Activated naive CD4-positive, alpha-beta T cell treated with anti-CD3 and anti-CD28 coated beads for 36 hours (primary cell): ENCODE measurements around the gene RABEP1. TPM values are rescaled to one million over a fixed set of nuclear protein-coding genes. Genes with fewer than 3 reads are reported as not detected.
A peak's percentile ranks its signal among the peaks of the same experiment; 100 is the strongest.

Experiments used
- CTCF ChIA-PET: fragments of 350-600 bp; sonication (Branson Sonifier 250); formaldehyde crosslinking; loops from one replicate; lab custom pipeline; 2021; ENCODE audit warnings: antibody characterized with exemption; lab: Charles Lee
- DNase-seq: peaks from one replicate; pipeline ENCODE4 v3.0.0-alpha.2; 2020
- H3K27ac Mint-ChIP-seq: one replicate; pipeline ENCODE4 v1.8.0; 2021; ENCODE audit warnings: mild to moderate bottlenecking, mixed read lengths
- H3K27me3 Mint-ChIP-seq: one replicate; pipeline ENCODE4 v1.8.0; 2021; ENCODE audit warnings: low read depth, mixed read lengths
- H3K36me3 Mint-ChIP-seq: one replicate; pipeline ENCODE4 v1.8.0; 2021; ENCODE audit warnings: low read depth, mixed read lengths
- H3K4me1 Mint-ChIP-seq: one replicate; pipeline ENCODE4 v1.8.0; 2021; ENCODE audit warnings: low read depth, mixed read lengths
- H3K4me3 Mint-ChIP-seq: one replicate; pipeline ENCODE4 v1.8.0; 2021; ENCODE audit warnings: mild to moderate bottlenecking, moderate library complexity, mixed read lengths
- H3K9me3 Mint-ChIP-seq: one replicate; pipeline ENCODE4 v1.8.0; 2021; ENCODE audit warnings: mixed read lengths
- intact Hi-C: fragments of 100-400 bp; cut with micrococcal nuclease; formaldehyde crosslinking; loops from one replicate; pipeline ENCODE4 v1.15.1; 2023
- total RNA-seq, 2 experiments: library from RNA; stranded (reverse); gene quantifications; one replicate each; pipeline ENCODE4 v1.2.3, GENCODE V29; 2021

The RABEP1 gene
- total RNA-seq, 2 experiments from 2014 or later, result 57.9 to 59.3 TPM

DNA sequence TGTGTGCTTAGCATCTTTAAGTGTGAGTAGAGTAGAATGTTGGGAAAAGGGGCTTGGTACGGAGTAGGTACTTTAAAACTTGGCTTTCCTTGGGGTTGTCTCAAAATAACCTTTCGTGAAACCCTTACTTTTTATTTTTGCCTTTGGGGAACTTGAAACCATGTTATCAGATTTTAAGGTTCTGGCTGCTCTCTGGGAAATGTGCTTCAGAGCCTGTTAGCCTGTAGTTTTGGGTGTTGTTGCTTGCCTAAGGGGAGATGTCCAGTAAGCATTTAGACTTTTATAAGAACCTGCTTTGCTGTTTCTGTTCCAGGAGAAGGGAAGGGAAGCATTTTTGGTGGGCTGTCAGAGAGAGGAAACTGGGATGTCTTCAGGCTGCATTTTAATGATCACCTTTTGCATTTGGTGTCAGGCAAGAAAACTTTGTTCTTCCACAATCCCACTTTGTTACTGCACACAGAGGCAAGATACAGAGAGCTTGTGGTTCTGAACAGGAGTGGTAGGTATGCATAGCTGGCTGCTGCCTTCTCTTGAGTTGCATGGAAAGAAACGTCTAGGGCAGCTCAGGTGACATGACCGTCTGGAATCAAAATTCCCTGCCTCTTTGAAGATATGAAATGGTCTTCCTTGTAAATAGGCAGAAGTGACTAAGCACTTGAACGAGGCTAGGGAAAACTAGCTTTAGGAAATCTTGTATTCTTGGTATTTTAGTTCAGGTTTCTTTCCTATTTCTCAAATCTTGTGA lies 1.7 kb downstream of the RABEP1 start:
- intact Hi-C loops, result loop anchor here (2.0 to 10.0 kb wide), 6 partner anchors 36 to 571 kb away; partner anchors contain the start of genes ARRB2, DERL2, MIS12 and PFN1
- Mint-ChIP-seq H3K9me3 (no peaks in the 10 kb centered on the region), H3K36me3 (peaks cover 15% of the 10 kb centered on the region), H3K4me3 (peak overlapping the region; percentile 91), H3K27ac (peak overlapping the region; percentile 33), H3K27me3 (no peaks in the 10 kb centered on the region), H3K4me1 (peaks cover 46% of the 10 kb centered on the region)
- no peak for DNase-seq
- CTCF ChIA-PET, result interaction anchor here (0.6 to 1.0 kb wide), 5 partner anchors 11 to 29 kb away, joined by 3 to 5 read pairs (median 4); no protein-coding TSS in a partner anchor

DNA sequence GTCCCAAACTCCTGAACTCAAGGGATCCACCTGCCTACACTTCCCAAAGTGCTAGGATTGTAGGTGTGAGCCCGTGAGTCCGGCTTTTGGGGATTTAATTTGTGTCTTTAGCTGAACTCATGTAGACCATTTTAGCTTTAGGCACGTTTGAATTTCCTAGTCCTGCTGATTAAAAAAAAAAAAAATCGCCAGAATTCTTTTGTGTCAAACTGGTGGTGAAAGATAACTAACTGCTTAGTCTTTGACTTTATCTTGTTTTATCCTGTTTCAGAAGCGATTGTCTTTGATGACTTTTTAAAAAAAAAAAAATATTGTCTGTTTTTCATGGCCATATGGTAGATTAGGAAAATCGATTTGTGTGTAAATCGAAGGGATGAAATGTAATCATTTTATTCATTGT lies 2.6 kb downstream of the RABEP1 start:
- no peak overlapping the region for H3K27ac Mint-ChIP-seq
- no peak for DNase-seq
- peaks cover 52% of the 10 kb centered on the region for H3K4me1 Mint-ChIP-seq
- H3K9me3 Mint-ChIP-seq, result no peaks in the 10 kb centered on the region
- peak overlapping the region; percentile 2 for H3K4me3 Mint-ChIP-seq
- intact Hi-C loops, result loop anchor here (5.0 to 10.0 kb wide), 5 partner anchors 37 to 572 kb away; partner anchors contain the start of genes ARRB2, DERL2, MIS12 and PFN1
- no peaks in the 10 kb centered on the region for H3K27me3 Mint-ChIP-seq
- peaks cover 15% of the 10 kb centered on the region for H3K36me3 Mint-ChIP-seq
- CTCF ChIA-PET, result interaction anchor here (0.7 to 1.0 kb wide), 3 partner anchors 12 to 23 kb away, joined by 3 to 5 read pairs (median 4); no protein-coding TSS in a partner anchor

DNA sequence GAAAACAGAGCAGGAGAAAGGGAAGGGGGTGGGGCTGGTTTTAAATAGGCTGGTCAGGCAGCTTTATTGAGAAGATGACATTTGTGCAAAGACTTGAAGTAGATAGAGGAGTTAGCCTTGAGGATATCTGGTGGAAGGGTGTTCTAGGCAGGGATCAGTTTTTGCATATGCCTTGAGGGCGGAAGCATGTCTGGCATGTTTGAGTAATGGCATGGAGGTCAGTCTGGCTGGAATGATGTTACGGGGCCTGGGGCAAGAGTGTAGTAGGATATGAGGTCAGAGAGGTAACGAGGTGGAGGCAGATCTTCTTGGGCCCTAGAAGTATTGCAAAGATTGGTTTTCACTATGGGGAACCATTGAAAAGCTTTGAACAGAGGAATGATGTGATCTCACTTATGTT lies 4.8 kb downstream of the RABEP1 start:
- Mint-ChIP-seq H3K4me3 (no peak overlapping the region), H3K27ac (no peak overlapping the region), H3K4me1 (peaks cover 54% of the 10 kb centered on the region), H3K36me3 (peaks cover 16% of the 10 kb centered on the region), H3K9me3 (no peaks in the 10 kb centered on the region), H3K27me3 (no peaks in the 10 kb centered on the region)
- CTCF ChIA-PET, result no interaction called here
- intact Hi-C loops, result loop anchor here (10.0 kb wide), 1 partner anchor 342 kb away; the partner anchor contains the start of genes PFN1, RNF167 and SLC25A11
- no peak for DNase-seq

DNA sequence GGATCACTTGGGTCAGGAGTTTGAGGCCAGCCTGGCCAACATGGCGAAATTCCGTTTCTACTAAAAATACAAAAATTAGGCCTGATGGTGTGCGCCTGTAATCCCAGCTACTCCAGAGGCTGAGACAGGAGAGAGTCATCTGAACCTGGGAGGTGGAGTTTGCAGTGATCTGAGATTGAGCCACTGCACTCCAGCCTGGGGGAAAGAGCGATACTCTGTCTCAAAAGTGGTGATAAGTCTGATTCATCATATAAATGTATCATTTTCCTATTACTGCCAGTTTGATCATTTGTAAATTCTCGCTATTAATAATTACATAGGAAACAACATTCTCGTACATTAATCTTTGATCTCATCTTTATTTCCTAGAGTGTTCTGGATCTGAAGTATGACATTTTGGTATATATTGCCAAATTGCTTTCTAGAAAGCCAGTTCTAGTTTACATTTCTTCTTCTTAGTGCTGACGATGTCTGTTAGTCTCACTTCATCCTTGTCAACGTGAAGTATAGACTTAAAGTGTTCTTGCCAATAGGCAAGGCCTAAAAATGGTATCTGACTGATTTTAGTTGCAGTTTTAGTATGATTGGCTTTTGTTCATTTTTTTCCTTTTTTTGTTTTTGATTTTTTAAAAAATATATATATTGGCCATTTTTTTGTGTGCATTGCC lies 9.7 kb downstream of the RABEP1 start:
- intact Hi-C loops, result no loop called here
- Mint-ChIP-seq H3K4me3 (no peak overlapping the region), H3K36me3 (peaks cover 8% of the 10 kb centered on the region), H3K27ac (peak overlapping the region; percentile 25), H3K27me3 (no peaks in the 10 kb centered on the region), H3K4me1 (peaks cover 34% of the 10 kb centered on the region), H3K9me3 (no peaks in the 10 kb centered on the region)
- DNase-seq, result no peak
- CTCF ChIA-PET, result no interaction called here

DNA sequence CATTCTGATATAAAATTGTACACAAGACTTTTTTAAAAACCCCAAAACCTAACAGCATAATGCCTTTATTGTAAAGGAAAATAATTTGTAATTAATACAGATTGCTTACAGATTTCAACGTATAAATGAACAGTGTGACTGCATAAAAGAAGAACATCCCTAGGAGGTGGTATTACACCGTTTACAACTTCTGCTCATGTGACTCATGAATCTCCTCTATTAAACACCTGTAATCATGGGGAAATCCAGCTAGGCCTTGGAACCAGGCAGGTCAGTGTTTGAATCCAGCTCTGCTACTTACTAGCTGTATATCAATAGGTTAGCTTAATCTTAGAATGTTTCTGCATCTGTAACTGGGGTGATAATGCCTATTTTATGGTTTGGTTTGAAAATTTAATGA lies 15.2 kb downstream of the RABEP1 start:
- H3K27ac Mint-ChIP-seq, result no peak overlapping the region
- no peak for DNase-seq
- H3K9me3 Mint-ChIP-seq, result no peaks in the 10 kb centered on the region
- no peaks in the 10 kb centered on the region for H3K27me3 Mint-ChIP-seq
- H3K4me3 Mint-ChIP-seq, result no peak overlapping the region
- intact Hi-C loops, result loop anchor here (5.0 kb wide), 1 partner anchor 140 kb away; the partner anchor contains the start of gene C1QBP
- H3K36me3 Mint-ChIP-seq, result peaks cover 8% of the 10 kb centered on the region
- peaks cover 38% of the 10 kb centered on the region for H3K4me1 Mint-ChIP-seq
- CTCF ChIA-PET, result interaction anchor here (0.5 to 2.6 kb wide), 6 partner anchors 10 to 142 kb away, joined by 3 to 14 read pairs (median 5); partner anchors contain the start of gene C1QBP

DNA sequence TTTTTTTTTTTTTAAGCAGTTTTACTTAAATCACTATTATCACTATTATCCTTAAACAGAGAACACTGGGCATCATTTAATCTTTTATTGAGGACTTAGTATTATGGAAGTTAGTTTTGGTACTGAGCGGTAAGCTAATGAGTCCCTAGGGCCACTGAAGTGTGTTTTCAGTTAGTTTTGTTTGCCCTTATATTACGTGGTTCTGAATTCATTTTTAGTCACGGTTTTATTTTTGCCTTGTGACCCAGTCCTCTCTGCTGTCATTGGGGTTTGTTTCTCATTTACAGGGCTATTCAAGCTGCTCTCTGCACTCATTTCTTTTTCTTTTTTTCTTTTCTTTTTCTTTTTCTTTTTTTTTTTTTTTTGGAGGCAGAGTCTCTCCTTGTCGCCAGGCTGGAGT lies 17.3 kb downstream of the RABEP1 start:
- Mint-ChIP-seq H3K4me1 (peaks cover 45% of the 10 kb centered on the region), H3K9me3 (no peaks in the 10 kb centered on the region), H3K4me3 (no peak overlapping the region), H3K36me3 (peaks cover 8% of the 10 kb centered on the region), H3K27ac (no peak overlapping the region), H3K27me3 (no peaks in the 10 kb centered on the region)
- CTCF ChIA-PET, result no interaction called here
- no peak for DNase-seq
- intact Hi-C loops, result loop anchor here (5.0 kb wide), 1 partner anchor 138 kb away; the partner anchor contains the start of gene C1QBP

DNA sequence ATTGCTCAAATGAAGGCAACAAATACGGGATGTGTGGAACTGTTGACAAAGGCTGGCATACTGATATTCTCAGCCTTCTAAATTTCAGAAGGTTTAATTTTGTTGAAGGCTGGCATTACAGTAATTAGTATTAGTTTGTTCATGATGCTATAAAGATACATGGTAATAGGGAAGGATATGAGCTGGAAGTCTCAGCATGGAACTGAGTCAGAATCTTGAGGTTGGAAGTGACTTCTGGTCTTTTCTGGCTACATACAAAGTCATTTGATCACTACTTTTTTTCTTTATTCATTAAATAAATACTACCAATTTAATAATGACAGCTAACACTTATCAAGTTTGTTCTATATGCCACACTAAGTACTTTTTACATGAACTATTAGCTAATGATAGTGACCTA lies 22.6 kb downstream of the RABEP1 start:
- no peak overlapping the region for H3K27ac Mint-ChIP-seq
- H3K4me1 Mint-ChIP-seq, result peaks cover 62% of the 10 kb centered on the region
- CTCF ChIA-PET, result interaction anchor here (0.6 to 1.0 kb wide), 3 partner anchors 63 to 107 kb away, joined by 3 to 4 read pairs (median 4); no protein-coding TSS in a partner anchor
- no peak overlapping the region for H3K4me3 Mint-ChIP-seq
- DNase-seq, result no peak
- intact Hi-C loops, result no loop called here
- H3K27me3 Mint-ChIP-seq, result no peaks in the 10 kb centered on the region
- peaks cover 10% of the 10 kb centered on the region for H3K36me3 Mint-ChIP-seq
- H3K9me3 Mint-ChIP-seq, result no peaks in the 10 kb centered on the region

DNA sequence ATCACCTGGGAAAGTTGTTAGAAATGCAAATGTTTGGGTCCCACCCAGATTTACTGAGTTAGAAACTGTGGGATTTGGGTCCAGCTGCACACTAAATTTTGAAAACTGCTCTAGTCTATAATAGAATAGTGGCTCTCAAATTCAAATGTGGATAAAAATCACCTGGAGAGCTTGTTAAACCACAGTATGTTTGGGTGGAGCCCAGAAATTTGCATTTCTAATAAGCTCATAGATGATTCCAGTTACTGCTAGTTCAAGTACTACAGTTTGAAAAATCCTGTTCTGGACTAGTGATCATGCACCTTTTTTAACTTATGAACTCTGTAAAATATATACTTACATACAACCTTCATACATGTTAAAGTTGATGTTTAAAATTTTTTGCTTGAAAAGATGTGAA lies 27.8 kb downstream of the RABEP1 start:
- intact Hi-C loops, result no loop called here

DNA sequence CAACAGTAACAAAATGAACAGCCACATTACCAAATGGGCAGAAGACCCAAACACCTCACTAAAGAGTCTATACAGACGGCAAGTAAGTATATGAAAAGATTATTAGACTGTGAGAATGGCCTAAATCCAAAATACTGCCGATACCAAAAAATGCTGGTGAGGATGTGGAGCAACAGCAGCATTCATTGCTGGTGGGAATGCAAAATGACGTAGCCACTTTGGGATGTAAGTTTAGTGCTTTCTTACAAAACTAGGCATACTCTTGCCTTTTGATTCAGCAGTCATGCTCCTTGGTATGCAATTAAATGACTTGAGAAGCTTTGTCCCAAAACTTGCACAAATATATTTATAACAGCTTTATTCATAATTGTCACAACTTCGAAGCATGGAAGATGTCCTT lies 43.8 kb downstream of the RABEP1 start:
- peaks cover 18% of the 10 kb centered on the region for H3K36me3 Mint-ChIP-seq
- CTCF ChIA-PET, result interaction anchor here (0.6 kb wide), 1 partner anchor 193 kb away, joined by 4 read pairs; no protein-coding TSS in a partner anchor
- DNase-seq, result no peak
- H3K9me3 Mint-ChIP-seq, result peaks cover 8% of the 10 kb centered on the region
- H3K4me1 Mint-ChIP-seq, result peaks cover 33% of the 10 kb centered on the region
- no peak overlapping the region for H3K4me3 Mint-ChIP-seq
- intact Hi-C loops, result no loop called here
- no peaks in the 10 kb centered on the region for H3K27me3 Mint-ChIP-seq
- no peak overlapping the region for H3K27ac Mint-ChIP-seq

More for the DNA sequence above, 27.8 kb downstream of the RABEP1 start:
- no peak overlapping the region for H3K4me3 Mint-ChIP-seq
- H3K27me3 Mint-ChIP-seq, result no peaks in the 10 kb centered on the region
- DNase-seq, result no peak
- H3K4me1 Mint-ChIP-seq, result peaks cover 36% of the 10 kb centered on the region
- H3K27ac Mint-ChIP-seq, result no peak overlapping the region
- H3K9me3 Mint-ChIP-seq, result no peaks in the 10 kb centered on the region
- CTCF ChIA-PET, result interaction anchor here (0.8 kb wide), 1 partner anchor 109 kb away, joined by 3 read pairs; the partner anchor contains the start of gene NUP88
- H3K36me3 Mint-ChIP-seq, result peaks cover 30% of the 10 kb centered on the region

DNA sequence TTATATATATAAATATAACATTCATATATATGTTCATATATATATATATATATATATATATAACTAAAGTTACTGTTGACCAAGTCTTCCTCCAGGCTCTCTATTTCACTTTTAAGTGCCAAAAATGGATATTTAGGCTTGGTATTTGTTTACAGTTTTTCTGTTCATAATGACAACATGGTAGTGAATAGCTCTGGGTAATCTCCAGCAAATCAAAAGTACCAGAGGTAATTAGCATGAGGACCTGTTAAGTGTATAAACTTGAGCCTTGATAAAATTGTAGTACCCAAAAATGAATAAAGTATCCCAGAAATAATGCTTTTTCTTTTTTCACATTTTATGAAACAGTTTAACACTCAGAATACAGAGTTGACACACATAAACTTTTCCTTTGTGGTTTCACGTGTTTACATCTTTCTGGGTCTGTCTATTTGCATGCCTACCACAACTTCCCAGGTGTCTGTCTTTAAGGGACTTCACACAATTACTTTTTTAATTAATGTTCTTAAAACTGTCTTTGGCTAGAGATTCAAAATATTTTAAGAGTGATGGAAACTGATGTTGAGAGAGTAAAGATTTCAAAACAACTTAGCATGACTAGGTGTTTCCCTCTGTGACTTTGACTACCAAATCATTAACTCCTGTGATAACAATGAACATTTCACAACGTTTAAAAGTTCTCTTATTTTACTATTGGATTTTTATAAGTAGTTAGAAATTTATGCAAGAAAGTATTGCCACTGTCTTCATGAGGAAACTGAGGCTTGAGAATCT lies 47.9 kb downstream of the RABEP1 start:
- CTCF ChIA-PET, result no interaction called here

DNA sequence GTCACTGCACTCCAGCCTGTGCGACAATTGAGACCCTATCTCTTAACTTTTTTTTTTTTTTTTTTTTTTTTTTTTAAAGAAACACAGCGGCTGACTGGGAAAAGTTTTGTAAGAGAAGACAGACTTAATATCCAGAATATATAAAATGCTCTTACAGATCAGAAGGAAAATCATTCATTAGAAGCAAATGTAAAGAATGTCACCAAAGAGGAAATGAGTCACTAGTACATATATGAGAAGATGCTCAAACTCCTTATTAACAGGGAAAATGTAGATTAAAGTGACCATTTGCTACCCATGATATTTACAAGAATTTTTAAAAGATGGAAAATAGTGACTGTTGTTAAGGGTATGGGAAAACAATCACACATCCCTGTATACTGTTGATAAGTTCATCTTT lies 48.9 kb downstream of the RABEP1 start:
- Mint-ChIP-seq H3K27me3 (no peaks in the 10 kb centered on the region), H3K9me3 (no peaks in the 10 kb centered on the region), H3K4me3 (no peak overlapping the region), H3K36me3 (peaks cover 16% of the 10 kb centered on the region), H3K27ac (peak overlapping the region; percentile 46), H3K4me1 (peaks cover 35% of the 10 kb centered on the region)
- CTCF ChIA-PET, result no interaction called here
- intact Hi-C loops, result no loop called here
- DNase-seq, result no peak

More for the DNA sequence above, 47.9 kb downstream of the RABEP1 start:
- intact Hi-C loops, result no loop called here
- Mint-ChIP-seq H3K4me1 (peaks cover 35% of the 10 kb centered on the region), H3K27me3 (no peaks in the 10 kb centered on the region), H3K36me3 (peaks cover 12% of the 10 kb centered on the region), H3K9me3 (no peaks in the 10 kb centered on the region), H3K4me3 (no peak overlapping the region), H3K27ac (peak overlapping the region; percentile 77)
- DNase-seq, result peak; percentile 10
